Measurements from ENCODE around the gene RALGPS1.

Gene RALGPS1

DNA sequence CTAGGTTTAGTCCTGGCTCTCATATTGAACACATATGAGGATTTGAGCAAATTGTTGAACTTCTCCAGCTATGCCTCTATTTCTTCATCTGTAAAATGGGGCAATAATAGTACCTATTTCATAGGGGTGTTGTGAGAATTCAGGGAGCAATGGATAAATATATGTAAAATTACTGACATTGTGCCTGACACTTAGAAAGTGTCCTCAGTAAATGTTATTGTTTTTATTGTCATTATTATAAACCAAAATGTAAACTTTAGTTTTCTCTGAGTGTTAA, 106.2 kb downstream of the RALGPS1 start:
- DNase-seq (ENCODE audit: low read depth in 1 of 2, low spot score in 1 of 2), result no peak

DNA sequence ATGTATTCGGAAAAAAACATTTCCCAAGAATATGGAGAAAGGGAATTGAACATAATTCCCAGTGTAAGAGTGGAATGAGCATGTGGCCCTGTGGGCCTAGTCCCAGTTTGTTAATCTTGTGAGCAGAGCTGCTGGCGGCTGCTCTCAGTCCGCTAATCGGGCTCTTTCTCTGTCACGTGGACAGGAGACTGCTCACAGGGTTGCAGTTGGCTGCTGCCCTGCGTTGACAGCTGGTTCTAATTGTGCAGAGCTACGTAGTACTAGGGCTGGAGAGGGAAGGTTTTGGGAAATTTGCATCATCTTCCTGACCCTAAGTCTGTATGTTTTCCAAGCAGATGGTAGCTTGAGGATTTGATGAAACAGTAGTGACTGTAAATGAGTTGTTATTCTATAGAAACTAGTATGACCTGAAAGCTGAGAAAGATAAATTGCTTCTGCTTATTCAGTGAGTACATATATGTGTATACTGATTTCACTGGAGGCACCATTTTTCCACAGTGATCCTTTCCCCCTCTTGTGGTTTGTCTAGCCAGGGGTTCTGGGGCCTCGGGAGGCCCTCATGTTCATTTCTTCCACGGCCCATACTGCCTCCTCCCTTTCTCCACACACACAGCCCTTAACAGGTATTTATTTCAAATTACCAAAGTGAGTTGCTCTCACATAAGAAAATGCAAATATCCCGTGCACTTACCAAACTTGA, 107.2 kb downstream of the RALGPS1 start:
- no peak for DNase-seq (ENCODE audit: low read depth in 1 of 2, low spot score in 1 of 2)

DNA sequence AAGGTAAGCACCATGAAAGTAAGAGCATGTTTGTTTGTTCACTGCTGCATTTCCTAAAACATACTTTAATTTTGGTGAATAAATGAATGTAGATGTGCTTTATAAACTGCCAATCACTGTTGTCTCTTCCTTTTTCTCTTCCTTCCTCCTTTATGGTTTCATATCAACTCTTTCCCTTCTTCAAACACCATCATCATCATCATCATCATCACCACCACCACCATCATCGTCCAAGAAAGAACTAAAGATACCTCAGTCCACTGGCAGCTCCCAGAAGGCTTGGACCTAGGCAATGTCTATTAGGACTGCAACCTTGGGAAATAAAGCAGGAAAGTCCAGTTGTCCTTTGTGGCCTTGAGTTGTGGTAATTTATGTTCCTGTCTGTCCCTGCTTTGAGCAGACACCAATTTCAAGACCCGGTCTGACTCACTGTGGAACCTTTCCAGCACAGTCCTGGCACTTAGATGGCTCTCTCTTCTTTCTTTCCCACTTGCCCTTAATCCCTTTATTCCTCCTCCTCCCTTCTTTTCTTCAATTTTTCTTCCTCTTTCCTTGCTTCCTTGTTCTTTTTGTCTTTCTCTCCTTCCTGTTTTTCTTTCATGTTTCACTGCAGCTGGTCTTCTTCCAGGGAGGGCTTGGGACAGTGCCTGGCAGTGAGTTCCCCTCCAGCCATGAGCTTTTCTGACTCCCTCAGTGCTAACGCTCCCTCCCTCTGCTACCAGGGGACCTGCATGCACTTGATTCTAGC, 108.5 kb downstream of the RALGPS1 start:
- DNase-seq (ENCODE audit: low read depth in 1 of 2, low spot score in 1 of 2), result no peak

DNA sequence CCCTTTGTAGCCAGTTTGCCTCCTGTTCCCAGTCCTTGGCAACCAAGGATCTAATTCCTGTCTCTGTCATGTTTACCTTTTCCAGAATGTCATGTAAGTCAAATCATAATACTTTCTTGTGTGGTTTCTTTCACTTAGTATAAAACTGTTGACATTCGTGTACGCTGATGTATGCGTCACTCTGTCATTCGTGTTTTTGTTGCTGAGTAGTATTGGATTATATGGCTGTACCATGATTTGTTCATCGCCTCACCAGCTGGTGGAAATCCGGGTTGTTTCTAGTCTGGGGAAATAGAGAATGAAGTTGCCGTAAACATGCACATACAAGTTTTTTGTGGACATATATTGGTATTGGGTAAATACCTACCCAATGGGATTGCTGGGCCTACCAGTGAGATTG, 110.5 kb downstream of the RALGPS1 start:
- DNase-seq (ENCODE audit: low read depth in 1 of 2, low spot score in 1 of 2), result no peak

GRCh38 chr9:127027694-127028093, 113.1 kb downstream of the RALGPS1 start:
- DNase-seq (ENCODE audit: low read depth in 1 of 2, low spot score in 1 of 2), result no peak

- no peak for DNase-seq (ENCODE audit: low read depth in 1 of 2, low spot score in 1 of 2)
These were observed 115.0 kb downstream of the RALGPS1 start for GRCh38 chr9:127029548-127029947.

DNA sequence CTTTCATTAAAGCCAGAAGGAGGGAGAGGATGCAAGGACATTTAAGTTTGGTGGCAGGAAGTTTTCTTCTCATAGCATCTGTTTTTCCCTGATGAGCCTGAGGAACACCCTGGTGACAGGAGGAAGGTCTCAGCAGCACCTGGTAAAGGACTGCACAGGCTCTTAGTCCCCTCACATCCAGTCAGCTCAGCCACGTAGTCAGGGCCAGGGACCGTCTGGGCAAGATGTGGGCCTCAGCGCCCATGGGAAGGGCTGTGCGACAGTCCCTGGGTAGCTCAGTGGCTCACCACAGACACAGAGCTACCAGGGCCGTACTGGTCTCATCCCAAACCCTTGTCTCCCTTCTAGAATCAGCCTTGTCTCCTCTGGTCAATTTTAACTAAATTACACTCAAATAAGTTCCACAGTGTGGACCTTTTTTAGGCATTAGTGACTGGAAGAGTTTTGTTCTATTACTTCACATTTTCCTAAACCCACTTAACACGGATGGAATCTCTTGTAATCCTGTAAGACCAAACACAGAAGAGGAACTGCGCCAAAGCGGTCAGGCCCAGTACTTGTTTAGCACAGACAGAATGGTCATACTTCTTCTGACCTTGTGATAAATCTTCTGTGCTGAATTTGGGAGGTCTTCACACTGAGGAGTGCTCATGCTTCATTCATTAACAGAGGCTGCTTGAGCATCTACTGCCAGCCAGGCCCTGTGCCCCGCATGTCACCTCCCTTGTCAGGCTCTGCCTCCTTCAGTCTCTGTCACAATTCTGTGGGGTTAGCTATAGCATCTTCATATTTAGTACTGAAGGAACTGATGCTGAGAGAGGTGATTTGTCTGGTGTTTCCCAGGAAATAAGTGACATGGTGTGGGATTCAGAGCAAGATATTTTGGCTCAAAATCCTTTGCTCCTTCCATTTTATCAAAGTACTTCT, 116.5 kb downstream of the RALGPS1 start:
- no peak for DNase-seq (ENCODE audit: low read depth in 1 of 2, low spot score in 1 of 2)

GRCh38 chr9:127032256-127032655, 117.7 kb downstream of the RALGPS1 start:
- DNase-seq (ENCODE audit: low read depth in 1 of 2, low spot score in 1 of 2), result no peak

DNA sequence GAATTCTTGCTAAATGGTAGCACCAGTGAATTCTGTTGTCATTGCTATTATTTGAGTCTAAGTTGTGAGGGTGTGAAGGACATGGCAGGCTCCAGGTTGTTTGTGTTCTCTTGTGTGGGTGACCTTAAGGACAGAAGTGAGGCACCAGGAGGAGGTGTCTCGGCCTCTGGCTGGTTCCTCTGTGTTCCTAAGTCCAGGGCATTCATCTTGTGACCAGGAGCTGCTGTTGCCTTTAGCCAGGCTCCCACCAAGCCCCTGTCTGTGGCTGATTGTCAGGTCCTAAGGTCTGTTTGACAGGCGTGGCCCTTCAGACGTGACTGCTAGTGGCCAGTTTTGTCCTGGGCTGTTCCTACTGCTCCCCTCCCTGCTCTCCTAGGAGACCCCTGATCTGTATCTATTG, 118.5 kb downstream of the RALGPS1 start:
- no peak for DNase-seq (ENCODE audit: low read depth in 1 of 2, low spot score in 1 of 2)

DNA sequence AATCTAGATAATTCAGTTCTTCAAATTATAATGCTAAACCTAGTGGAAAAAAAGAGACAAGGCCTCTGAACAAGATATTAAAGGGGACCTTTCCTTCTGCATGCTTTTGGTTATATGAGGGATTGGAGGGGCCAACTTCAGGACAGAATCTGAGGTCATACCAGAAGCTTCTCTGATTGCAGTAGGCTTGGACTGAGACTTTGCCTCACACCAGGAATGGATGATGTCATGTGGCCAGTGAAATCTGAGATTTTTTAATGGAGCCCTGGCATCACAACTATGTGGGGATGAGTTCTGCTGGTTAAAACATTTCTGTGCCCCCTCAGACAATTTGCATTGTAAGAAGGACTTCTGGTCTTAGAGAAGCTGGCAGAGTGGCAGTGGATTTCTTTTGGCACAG, 119.2 kb downstream of the RALGPS1 start:
- no peak for DNase-seq (ENCODE audit: low read depth in 1 of 2, low spot score in 1 of 2)

GRCh38 chr9:127034691-127035090, 120.1 kb downstream of the RALGPS1 start:
- DNase-seq (ENCODE audit: low read depth in 1 of 2, low spot score in 1 of 2), result no peak

DNA sequence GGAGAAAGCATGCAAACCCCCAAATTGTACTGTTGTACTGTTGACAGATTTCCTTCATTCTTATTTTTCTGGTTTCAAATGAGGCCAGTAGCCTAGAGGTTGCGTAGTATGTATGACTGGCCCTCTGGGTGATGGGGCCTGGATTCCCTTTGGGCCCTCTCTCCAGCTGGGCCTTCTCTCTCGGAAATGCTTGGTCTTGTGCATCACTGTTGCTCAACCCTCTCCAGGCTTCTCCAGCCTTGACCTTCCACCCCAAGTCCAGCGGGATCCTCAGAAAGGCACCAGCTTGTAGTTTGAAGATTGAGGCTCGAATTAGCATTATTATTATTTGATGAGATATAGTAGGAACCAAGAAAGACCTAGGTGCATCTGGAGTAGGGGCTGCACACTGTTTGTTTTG, 120.8 kb downstream of the RALGPS1 start:
- DNase-seq (ENCODE audit: low read depth in 1 of 2, low spot score in 1 of 2), result no peak

GRCh38 chr9:127035948-127036347, 121.4 kb downstream of the RALGPS1 start:
- no peak for DNase-seq (ENCODE audit: low read depth in 1 of 2, low spot score in 1 of 2)

DNA sequence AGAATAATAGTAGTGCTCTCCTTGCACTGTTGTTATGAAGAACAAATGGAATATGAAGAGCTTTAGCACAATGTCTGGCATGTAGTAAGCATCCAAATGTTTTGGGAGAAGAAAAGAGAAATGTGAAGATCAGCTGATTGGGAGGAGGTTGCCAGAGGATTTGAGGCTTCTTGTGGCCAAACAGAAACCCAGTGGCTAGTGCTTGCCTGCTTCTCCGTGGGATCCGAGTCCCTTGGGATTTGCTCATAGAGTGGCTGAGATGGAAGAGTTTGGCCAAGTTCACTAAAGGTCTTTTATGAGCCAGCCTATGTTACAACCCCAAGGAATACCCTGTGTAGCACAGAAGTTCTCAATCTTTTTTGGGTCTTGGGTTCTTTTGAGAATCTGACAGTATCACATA, 121.9 kb downstream of the RALGPS1 start:
- DNase-seq (ENCODE audit: low read depth in 1 of 2, low spot score in 1 of 2), result no peak

DNA sequence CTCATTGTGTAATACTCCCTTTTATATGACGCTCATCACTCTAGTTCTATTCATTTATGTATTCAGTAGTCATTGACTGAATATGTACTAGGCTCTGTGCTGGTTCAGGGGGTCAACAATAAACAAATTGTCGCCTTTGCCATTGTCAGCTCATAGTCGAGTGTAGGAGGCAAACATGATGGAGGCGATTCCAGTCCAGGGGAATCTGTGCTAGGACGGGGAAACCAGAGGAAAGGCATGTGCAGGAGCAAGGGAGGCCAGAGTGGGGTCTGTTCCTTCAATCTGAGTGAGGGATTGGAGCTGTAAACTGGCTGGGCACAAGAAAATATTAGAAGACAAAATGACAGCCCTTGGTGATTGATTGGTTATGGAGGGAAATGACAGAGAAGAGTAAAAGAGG, 123.9 kb downstream of the RALGPS1 start:
- DNase-seq (ENCODE audit: low read depth in 1 of 2, low spot score in 1 of 2), result no peak

DNA sequence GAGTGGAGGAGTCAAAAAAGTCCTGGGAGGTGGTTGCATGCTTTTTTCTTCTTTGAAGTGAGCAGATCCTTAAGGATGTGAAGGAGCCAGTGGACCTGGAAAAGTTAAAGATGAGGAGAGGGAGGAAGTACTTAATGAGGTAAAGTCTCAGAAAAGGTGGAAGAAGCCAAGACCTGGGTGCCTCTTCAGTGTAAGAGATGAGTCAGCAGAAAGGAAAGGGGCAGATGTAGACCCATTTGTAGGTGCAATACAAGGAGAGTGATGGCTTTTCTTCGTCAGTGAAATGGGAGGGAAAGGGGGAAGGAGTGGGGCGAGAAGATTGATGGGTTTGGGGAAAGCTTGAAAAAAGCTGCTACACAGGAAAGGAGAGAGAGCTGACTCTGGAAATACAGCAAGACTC, 124.9 kb downstream of the RALGPS1 start:
- DNase-seq (ENCODE audit: low read depth in 1 of 2, low spot score in 1 of 2), result no peak

GRCh38 chr9:127045148-127045547, 130.6 kb downstream of the RALGPS1 start:
- no peak for DNase-seq (ENCODE audit: low read depth in 1 of 2, low spot score in 1 of 2)

DNA sequence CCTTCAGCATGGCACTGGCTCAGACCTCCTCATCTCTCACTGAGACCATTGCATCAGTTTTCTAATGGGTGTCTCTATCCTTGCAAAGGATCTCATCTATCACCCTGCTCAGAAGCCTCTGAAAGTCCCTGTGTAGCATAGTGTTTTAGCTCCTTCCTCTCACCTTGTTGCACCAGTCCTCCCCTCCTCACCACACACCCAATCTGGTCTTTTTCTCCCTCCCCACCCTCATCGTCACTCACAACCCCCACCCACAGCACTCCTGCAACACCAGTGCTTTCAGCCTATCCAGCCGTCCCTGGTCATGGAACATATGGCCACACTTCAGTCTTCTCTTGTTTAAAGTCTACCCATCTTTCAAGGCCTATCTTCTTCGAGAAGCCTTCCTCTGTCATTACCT, 133.4 kb downstream of the RALGPS1 start:
- DNase-seq (ENCODE audit: low read depth in 1 of 2, low spot score in 1 of 2), result no peak

DNA sequence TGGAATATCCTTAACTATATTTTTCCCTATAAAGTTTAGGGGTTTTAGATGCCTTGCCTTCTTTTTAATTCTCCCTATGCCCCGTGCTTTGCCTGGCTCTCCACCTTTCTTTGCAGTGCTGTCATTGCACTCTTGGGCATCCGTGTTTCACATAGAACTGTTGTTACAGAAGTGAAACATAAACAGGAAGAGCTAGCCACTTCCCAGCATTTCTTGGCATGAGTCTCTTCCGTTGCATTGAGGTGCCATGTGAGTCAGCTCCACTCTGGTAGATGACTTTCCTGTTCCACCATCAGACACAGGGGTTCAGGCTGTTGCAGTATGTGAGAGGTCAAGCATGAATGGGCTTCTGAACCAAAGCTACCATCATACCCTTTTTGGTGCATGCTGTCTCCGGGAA, 134.5 kb downstream of the RALGPS1 start:
- no peak for DNase-seq (ENCODE audit: low read depth in 1 of 2, low spot score in 1 of 2)

GRCh38 chr9:127049581-127049980, 135.0 kb downstream of the RALGPS1 start:
- DNase-seq (ENCODE audit: low read depth in 1 of 2, low spot score in 1 of 2), result no peak

DNA sequence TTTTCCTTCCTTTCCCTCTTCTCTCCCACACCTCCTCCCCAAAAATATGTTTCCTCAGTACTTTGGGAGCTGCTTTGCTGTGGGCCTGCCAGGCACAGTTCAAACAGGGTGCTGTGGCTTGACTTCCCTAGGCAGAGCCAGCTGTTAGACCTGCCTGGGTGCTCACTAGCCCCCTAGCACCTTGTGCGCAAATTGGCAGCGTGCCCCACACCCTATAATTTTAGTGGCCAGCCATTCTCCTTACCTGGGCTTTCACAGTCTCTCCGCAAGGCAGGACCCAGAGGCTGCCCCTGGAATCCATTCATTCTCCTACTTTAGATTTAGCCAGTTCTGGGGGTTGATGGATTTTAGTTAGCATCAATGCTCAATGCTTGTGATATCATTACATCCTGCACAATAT, 135.6 kb downstream of the RALGPS1 start:
- DNase-seq (ENCODE audit: low read depth in 1 of 2, low spot score in 1 of 2), result no peak

DNA sequence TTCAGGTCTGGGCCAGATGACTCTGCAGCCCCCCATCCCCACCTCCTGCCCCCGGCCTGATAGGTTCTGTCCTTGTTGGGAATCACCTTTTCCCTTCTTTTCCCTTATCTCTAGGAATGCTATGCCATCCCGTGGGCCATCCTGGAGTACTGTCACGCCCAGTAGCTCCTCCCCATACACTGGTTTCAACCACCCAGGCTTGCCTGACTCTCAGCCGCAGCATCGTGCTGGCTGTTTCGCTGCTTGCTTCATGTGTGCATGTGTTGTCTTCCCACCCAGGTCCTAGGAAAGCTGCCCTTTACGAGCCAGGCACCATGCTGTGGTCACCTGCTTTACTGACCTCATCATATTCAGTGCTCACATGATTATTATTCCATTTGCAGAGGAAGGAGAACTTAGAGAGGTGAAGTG, 136.0 kb downstream of the RALGPS1 start:
- no peak for DNase-seq (ENCODE audit: low read depth in 1 of 2, low spot score in 1 of 2)
